Pulmonary artery endothelial cell (primary cell): ENCODE measurements around the gene CPA5. TPM values are rescaled to one million over a fixed set of nuclear protein-coding genes. Genes with fewer than 3 reads are reported as not detected.
"Not testable (repeated sequence)": the region's sequence is repeated elsewhere in the genome, so short reads cannot be mapped to it uniquely, and the experiment has no call there.

Source experiments
- DNase-seq: peaks from one replicate; pipeline ENCODE4 v3.0.0-alpha.2; 2011; ENCODE audit warnings: low read depth, low spot score
- total RNA-seq: library from RNA; depleted of rRNA; stranded (reverse); fragments of >200 nt; gene quantifications from 2 replicates; pipeline ENCODE4 v1.2.3, GENCODE V29; 2014

The CPA5 gene, protein sequence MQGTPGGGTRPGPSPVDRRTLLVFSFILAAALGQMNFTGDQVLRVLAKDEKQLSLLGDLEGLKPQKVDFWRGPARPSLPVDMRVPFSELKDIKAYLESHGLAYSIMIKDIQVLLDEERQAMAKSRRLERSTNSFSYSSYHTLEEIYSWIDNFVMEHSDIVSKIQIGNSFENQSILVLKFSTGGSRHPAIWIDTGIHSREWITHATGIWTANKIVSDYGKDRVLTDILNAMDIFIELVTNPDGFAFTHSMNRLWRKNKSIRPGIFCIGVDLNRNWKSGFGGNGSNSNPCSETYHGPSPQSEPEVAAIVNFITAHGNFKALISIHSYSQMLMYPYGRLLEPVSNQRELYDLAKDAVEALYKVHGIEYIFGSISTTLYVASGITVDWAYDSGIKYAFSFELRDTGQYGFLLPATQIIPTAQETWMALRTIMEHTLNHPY
- not detected in 2 replicates for total RNA-seq

GRCh38 chr7:130344271-130344866 lies at the start of gene CPA5:
Gene CPA5 (plus strand): TSS chr7:130344816. CDS start chr7:130346486, 1,670 bp downstream.
- DNase-seq: no peak

DNA sequence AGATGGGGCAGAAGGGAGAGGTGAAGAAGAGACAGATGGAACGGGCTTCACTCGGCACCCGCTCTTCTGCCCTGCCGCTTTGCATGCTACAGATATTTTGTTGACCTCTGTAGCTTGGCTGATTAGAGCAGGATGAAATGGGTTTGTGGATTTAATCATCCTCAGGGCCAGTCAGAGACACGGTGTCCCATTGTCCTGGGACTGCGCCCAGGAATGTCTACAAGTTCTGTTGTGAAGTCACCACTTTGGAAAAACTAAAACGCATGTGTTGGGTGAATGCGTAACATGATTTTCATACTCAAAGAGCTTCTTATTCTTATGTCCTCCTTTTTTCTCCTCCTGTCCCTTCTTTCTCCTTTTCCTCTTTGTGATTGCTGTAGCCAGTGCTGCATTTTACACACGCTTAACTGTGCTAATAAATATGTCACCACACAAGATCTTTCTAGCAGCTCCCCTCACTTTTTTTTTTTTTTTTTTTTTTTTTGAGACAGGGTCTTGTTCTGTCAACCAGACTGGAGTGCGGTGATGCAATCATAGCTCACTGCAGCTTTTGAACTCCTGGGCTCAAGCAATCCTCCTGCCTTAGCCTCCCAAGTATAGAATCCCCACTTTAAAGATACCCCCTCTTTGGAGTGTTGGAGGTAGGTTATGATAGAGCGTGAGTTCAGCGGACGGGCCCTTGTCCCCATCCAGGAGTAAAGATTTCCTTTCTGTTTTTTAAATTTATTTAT lies 48.2 kb upstream of the CPA5 start:
- DNase-seq: no peak

- DNase-seq: no peak
Observed at GRCh38 chr7:130297628-130298543, 46.7 kb upstream of the CPA5 start.

DNA sequence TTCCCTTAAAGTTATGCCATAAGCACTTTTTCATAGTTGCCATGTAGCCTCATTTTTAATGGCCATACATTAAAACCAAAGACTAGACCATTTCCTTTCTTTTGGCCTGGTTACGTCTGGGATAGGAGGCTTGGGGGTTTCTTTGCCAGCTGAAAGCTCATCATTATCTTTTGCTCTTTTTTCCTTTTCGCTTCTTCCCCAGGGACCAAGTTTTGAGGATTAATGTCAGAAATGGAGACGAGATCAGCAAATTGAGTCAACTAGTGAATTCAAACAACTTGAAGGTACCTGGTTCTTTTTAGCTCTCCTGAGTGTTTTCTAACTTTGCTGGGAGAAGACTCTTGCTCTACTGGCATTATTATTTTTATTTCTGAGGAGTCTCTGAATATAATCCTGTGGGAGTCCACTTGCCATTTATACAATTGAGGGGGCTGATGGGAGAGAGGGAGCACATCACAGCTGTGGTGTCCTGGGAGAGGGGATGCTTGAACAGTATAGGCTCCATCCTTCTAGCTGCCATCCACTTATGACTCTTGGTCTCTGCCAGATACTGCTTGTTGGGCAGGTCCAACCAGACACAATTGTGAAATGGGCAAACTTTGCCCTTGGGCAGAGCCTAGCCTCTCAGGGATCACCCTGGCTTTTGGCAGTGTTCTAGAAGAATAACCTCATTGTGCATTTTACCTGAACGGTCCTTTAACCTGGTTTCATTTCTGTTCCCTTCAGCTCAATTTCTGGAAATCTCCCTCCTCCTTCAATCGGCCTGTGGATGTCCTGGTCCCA lies 45.9 kb upstream of the CPA5 start:
- no peak for DNase-seq

- no peak for DNase-seq
Observed at GRCh38 chr7:130299866-130300265, 44.8 kb upstream of the CPA5 start.

- DNase-seq: no peak
Observed at GRCh38 chr7:130301501-130302020, 43.1 kb upstream of the CPA5 start.

DNA sequence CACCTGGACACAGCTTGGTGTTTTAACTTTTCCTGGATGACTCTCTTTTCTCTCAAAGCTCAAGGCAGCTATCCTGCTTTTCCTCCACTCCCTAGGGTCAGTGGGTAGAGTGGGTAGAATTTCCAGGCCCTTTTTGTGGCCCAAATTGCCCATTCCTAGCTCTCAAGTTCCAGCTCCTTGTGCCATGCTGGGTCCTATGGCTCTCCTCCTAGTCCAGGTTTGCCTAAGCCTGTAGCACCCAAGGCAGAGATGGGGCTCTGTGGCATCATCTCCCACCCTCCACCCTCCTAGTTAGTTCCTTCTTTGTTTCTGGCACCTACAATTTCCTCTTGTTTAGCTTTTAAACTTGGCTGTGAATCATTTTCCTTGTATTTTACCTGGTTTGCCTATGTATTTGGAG lies 42.0 kb upstream of the CPA5 start:
- DNase-seq: no peak

- DNase-seq: no peak
Observed at GRCh38 chr7:130303127-130303526, 41.5 kb upstream of the CPA5 start.

DNA sequence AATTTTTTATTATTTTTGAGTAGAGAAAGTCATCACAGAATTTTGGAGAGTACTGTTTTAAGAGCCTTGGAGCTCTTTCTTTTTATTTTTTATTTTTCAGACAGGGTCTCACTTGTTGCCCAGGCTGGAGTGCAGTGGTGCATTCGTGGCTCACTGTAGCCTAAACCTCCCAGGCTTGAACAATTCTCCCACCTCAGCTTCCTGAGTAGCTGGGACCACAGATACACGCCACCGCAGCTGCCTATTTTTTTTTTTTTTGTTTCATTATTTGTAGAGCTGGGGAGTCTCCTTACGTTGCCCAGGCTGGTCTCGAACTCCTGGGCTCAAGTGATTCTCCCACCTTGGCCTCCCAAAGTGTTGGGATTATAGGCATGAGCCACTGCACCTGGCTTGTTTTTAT lies 41.1 kb upstream of the CPA5 start:
- DNase-seq: no peak

DNA sequence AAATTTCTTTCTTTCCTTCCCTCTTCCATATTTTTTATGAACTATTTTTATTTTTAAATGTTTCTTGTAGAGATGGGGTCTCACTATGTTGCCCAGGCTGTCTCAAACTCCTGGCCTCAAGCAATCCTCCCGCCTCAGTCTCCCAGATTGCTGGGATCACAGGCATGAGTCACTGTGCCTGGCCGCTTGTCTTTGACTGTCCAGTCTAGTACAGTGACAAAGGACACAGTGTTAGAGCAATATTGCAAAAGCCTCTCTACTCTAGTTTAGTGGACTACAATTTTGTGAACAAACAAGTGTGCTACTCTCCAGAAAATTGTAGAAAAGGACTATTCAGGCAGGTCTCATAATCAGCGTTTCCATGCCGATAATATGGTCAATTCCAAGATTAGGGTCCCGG lies 40.6 kb upstream of the CPA5 start:
- no peak for DNase-seq

DNA sequence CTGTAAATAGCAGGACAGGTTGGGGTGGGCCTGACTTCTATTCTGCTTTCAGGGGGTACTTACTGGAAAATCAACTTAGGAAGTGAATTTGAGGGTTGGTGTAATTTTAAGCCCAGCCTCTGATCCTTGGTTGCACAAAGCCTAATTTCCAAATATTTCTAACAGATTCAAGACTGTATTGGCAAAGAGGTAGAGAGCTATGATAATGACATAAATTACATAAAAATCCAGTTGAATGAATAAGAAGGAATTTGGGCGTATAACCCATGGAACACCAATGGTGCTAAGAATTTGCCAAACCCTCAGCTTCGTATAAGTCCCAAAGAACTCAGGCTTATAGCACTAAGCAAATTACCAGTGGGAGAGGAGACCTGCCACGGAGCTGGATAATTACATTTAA lies 39.7 kb upstream of the CPA5 start:
- DNase-seq: no peak

GRCh38 chr7:130305433-130306042 lies 39.1 kb upstream of the CPA5 start:
- DNase-seq: no peak

DNA sequence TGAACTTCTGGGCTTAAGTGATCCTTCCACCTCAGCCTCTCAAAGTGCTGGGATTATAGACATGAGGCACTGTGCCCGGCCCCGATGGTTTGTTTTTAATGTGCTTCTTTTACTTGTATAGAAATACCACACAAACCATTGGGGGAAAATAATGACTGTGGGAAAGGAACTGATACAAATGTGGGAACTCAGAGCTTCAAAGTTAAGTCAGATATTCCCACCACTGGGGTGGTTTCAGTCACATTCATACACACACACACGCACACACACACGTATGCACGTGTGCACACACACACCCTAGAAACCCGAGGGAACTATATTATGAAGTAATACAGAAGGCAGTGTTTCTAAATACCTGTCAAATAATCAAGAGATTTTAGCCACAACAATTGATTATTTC lies 34.6 kb upstream of the CPA5 start:
- DNase-seq: no peak

DNA sequence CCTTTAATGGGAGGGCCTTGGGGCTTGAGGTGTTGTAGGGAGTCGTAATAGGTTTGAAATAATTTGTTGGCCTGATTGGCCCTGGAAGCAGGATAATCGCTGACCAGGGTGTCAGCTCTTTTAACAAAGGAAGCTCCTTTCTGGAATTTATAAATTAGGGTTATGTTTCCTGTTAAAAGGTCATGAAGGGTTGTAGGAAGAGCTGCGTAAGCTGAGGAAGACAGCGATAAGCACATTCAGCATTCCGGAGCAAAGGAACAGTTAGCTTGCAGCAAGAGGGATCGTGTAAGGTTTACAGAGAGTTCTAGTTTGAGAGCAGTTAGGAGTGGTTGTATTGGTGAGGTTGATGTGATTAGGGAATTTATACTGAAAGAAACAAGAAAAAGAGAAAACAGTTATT lies 30.3 kb upstream of the CPA5 start:
- DNase-seq: no peak

DNA sequence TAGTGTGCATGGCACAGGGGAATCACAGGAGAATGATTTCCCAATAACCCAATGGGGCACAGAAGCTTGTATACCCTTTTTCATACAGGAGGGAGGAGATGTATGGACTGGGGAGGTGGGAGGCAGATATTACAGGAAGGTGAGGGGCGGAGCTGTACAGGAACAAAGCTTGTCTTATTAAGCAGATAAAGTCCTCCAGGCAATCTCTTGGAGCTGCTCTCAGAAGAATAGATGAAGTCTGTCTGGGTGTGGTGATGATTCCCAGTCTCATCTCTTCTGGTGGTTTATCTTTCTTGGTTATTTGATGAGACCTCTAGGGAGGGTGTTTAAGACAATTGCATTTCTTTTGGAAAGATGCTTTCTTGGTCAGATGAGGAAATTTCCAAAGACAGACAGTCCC lies 25.1 kb upstream of the CPA5 start:
- no peak for DNase-seq

DNA sequence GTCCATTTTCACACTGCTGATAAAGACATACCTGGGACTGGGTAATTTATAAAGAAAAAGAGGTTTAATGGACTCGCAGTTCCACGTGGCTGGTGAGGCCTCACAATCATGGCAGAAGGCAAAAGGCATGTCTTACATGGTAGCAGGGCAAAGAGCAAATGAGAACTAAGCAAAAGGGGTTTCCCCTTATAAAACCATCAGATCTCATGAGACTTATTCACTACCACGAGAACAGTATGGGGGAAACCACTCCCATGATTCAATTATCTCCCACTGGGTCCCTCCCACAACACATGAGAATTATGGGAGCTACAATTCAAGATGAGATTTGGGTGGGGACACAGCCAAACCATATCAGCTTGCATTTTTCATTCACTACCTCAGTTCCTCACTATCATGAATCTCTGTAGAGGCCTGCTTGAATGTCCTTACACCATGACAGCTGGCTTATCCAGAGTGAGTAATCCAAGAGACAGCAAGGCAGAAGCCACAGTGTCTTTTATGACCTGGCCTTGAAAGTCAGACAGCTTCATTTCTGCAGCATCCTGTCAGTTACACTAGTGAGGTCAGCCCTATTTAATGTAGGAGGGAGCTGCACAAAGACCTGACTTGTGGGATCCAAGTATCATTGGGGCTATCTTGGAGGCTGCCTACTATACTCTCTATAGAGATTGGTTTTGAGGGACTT lies 22.9 kb upstream of the CPA5 start:
- not testable (repeated sequence) for DNase-seq

DNA sequence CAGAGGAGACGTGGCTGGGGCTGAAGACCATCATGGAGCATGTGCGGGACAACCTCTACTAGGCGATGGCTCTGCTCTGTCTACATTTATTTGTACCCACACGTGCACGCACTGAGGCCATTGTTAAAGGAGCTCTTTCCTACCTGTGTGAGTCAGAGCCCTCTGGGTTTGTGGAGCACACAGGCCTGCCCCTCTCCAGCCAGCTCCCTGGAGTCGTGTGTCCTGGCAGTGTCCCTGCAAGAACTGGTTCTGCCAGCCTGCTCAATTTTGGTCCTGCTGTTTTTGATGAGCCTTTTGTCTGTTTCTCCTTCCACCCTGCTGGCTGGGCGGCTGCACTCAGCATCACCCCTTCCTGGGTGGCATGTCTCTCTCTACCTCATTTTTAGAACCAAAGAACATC lies 22.0 kb upstream of the CPA5 start:
- no peak for DNase-seq

DNA sequence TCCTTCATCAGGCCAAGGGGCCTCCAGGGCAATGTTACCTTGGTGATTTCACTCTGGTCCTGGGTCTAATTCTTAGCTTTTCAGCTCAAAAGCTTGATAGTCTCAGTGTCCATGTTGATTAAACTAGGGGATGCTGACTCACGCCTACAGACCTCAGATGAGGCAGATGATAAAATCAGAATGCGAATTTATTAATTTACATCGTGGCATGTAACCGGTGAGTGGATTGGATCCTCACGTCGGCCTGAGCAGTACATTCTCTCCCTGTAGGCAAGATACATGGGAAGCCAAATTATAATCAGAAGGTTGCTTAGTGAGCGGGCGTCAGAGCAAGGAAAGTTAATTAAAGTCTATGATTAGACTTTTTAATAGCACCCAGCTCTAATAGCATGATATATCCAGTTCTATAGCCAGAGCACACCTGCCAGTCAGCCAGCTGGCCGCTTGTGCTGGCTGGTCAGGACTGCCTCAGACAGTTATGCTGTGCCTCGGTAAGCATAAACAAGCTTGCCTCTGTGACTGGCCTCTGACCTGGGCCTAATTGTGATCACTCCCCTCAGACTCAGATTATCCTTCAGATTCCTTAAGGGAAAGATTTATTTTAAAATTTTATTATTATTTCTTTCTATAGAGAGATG lies 20.2 kb upstream of the CPA5 start:
- DNase-seq: no peak

GRCh38 chr7:130329681-130330080 lies 14.9 kb upstream of the CPA5 start:
- no peak for DNase-seq
